ENCODE data around the gene SUGP2. TPM values are rescaled to one million over a fixed set of nuclear protein-coding genes. Genes with fewer than 3 reads are reported as not detected.

SUGP2 gene
- total RNA-seq, 1 experiment from 2014 or later = 95.2 TPM

- peaks cover 0 to 4% (median 0%) of the 10 kb centered on the region in 3 experiments; a peak in 1 of 7 replicates for H3K36me3 Mint-ChIP-seq (ENCODE audit: insufficient read depth in 1 of 3, low read depth in 3 of 3)
Observed at GRCh38 chr19:18964121-18964520, 69.2 kb downstream of the SUGP2 start.

More at GRCh38 chr19:18964121-18964520, 69.2 kb downstream of the SUGP2 start:
- Histone ChIP-seq H2AFZ (ENCODE audit: low read length) (no peak overlapping the region), H3K4ac (ENCODE audit: low read depth, low read length) (no peak overlapping the region), H3K14ac (ENCODE audit: insufficient read depth, low read length) (no peak overlapping the region), H3K27ac (ENCODE audit: insufficient read length, low read depth, low read length) (no peak overlapping the region), H3K4me2 (ENCODE audit: insufficient read depth, insufficient read length, low read length) (no peak overlapping the region), H3K4me1 (ENCODE audit: insufficient read depth, low read length) (no peaks in the 10 kb centered on the region), H3K79me1 (ENCODE audit: insufficient read depth, low read depth, low read length, poor library complexity, severe bottlenecking) (no peaks in the 10 kb centered on the region), H3K56ac (ENCODE audit: insufficient read length, low read depth, low read length) (no peak overlapping the region), H3T11ph (ENCODE audit: low read length) (no peak overlapping the region), H4K8ac (replicated peaks; ENCODE audit: insufficient read length, low read depth, low read length) (no peak overlapping the region), H2AK5ac (ENCODE audit: insufficient read length, low read length) (no peak overlapping the region), H3K23me2 (ENCODE audit: insufficient read length, low read depth, low read length, poor library complexity, severe bottlenecking) (no peaks in the 10 kb centered on the region), H4K20me1 (ENCODE audit: control insufficient read depth, insufficient read depth, insufficient read length) (no peaks in the 10 kb centered on the region), H3K9me3 (ENCODE audit: control insufficient read depth, low read depth, low read length) (no peaks in the 10 kb centered on the region), H3K9ac (ENCODE audit: extremely low read depth, insufficient read length, low read length) (no peak overlapping the region), H3K23ac (ENCODE audit: insufficient read length, low read depth, low read length) (no peak overlapping the region), H2BK5ac (ENCODE audit: insufficient read length, low read length) (no peak overlapping the region), H3K79me2 (ENCODE audit: insufficient read depth, low read length) (no peaks in the 10 kb centered on the region), H2BK15ac (ENCODE audit: low read depth, low read length) (no peak overlapping the region), H2BK12ac (ENCODE audit: insufficient read length, low read depth, low read length) (no peak overlapping the region), H2BK20ac (ENCODE audit: low read depth, low read length, poor library complexity, severe bottlenecking) (no peak overlapping the region), H3K27me3 (ENCODE audit: insufficient read depth, low read length) (no peaks in the 10 kb centered on the region), H4K91ac (ENCODE audit: insufficient read length, low read depth, low read length) (no peak overlapping the region), H4K5ac (ENCODE audit: insufficient read length, low read depth, low read length) (no peak overlapping the region), H2BK120ac (ENCODE audit: low read depth, low read length, poor library complexity, severe bottlenecking) (no peak overlapping the region), H3K18ac (ENCODE audit: insufficient read length, low read depth, low read length) (no peak overlapping the region)
- DNase-seq = no peak
- no CpG with 5 or more reads among the region's 9 CpGs for WGBS (ENCODE audit: extremely low coverage, insufficient read length, low lambda C conversion rate)
- Mint-ChIP-seq H3K4me3 (no peak overlapping the region), H3K9me3 (peaks cover 3 to 4% of the 10 kb centered on the region in 2 experiments; a peak in 3 of 5 replicates), H3K4me1 (peaks cover 8 to 27% of the 10 kb centered on the region in 2 experiments), H3K27ac (no peak overlapping the region), H3K27me3 (ENCODE audit: low read depth) (peaks cover 16% of the 10 kb centered on the region)
- no peak for TF ChIP-seq CTCF (conservative IDR thresholded peaks at IDR 0.05)
